ENCODE results near the gene COP1. TPM values are rescaled to one million over a fixed set of nuclear protein-coding genes. Genes with fewer than 3 reads are reported as not detected.

COP1 gene
- total and polyA plus RNA-seq, 10 of the 15 experiments (the other 5 are each of a cell fraction or from before 2014, with no cell fraction given) = 17.7 to 49.9 (median 38.7) TPM

DNA sequence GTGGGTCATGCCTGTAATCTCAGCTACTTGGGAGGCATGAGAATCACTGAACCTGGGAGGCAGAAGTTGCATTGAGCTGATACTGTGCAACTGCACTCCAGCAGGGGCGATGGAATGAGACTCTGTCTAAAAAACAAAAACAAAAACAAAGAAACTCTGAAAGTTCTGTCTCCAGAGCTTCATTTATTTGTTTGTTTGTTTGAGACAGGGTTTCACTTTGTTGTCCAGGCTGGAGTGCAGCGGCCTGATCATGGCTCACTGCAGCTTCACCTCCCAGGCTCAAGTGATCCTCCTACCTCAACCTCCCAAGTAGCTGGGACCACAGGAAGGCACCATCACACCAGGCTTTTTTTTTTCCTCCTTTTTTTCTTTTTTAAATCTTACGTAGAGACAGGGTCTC, 271.9 kb downstream of the COP1 start:
- ChIA-PET CTCF (interaction anchor here (0.7 kb wide), 1 partner anchor 607 kb away, joined by 5 read pairs; no protein-coding TSS in a partner anchor), SMC1A (ENCODE audit: uncharacterized antibody, unreplicated experiment) (interaction anchor here (1.4 kb wide), 1 partner anchor 10 kb away, joined by 3 read pairs; no protein-coding TSS in a partner anchor), RAD21 (ENCODE audit: unreplicated experiment) (no interaction called here), POLR2A (no interaction called here)
- H3K9ac ChIP-seq (ENCODE audit: control insufficient read depth, insufficient read depth, low read length) = no peak overlapping the region
- H4K20me1 ChIP-seq (ENCODE audit: control insufficient read depth, insufficient read depth) = no peaks in the 10 kb centered on the region
- no peak overlapping the region for H3K4me3 ChIP-seq
- no peak for DNase-seq (ENCODE audit: low read depth, low spot score)
- no peak overlapping the region for H3K4me2 ChIP-seq (ENCODE audit: control insufficient read depth, insufficient read depth)
- H3K27ac ChIP-seq (ENCODE audit: control insufficient read depth, insufficient read depth) = no peak overlapping the region
- no peak overlapping the region for H2AFZ ChIP-seq (ENCODE audit: control insufficient read depth, low read depth, low read length)
- no peaks in the 10 kb centered on the region; a peak in 1 of 4 replicates for H3K36me3 ChIP-seq (ENCODE audit: control insufficient read depth in 2 of 2, insufficient read depth in 2 of 2, low read length in 1 of 2)
- no peaks in the 10 kb centered on the region for H3K79me2 ChIP-seq (ENCODE audit: control insufficient read depth, insufficient read depth, low read length)
- WGBS (ENCODE audit: insufficient coverage, insufficient replicate concordance, low lambda C conversion rate, missing lambda C conversion rate) = 97% methylated on average over 3 of the region's 3 CpGs
- BruUV-seq (replicated peaks) = no TSS peak
- in situ Hi-C loops (cut with MboI) = no loop called here
- ATAC-seq = no peak
- intact Hi-C loops (cut with micrococcal nuclease; ENCODE audit: unreplicated experiment) = no loop called here
- no peaks in the 10 kb centered on the region for H3K27me3 ChIP-seq (replicated peaks in 1 of 2; ENCODE audit: control insufficient read depth in 2 of 2, insufficient read depth in 2 of 2, low read length in 1 of 2)
- no peaks in the 10 kb centered on the region for H3K4me1 ChIP-seq (ENCODE audit: control insufficient read depth, insufficient read depth, low read length)
- FAIRE-seq = no peak
- H3K9me3 ChIP-seq (replicated peaks; ENCODE audit: control insufficient read depth, insufficient read depth, low read length) = no peaks in the 10 kb centered on the region
- no peak for TF ChIP-seq POLR2A (IDR thresholded peaks at IDR 0.05; ENCODE audit: low read depth, low read length)
- no peak for TF ChIP-seq RELB (IDR thresholded peaks at IDR 0.05; ENCODE audit: low read depth)
- TF ChIP-seq ZZZ3 (IDR thresholded peaks at IDR 0.05; ENCODE audit: control insufficient read depth, insufficient read length, low read depth) = no peak
- TF ChIP-seq TARDBP (IDR thresholded peaks at IDR 0.05; ENCODE audit: borderline replicate concordance) = no peak
- no peak for TF ChIP-seq SPI1 (IDR thresholded peaks at IDR 0.05; ENCODE audit: borderline replicate concordance, insufficient read depth, low read depth, low read length)
- no peak for TF ChIP-seq PKNOX1 (IDR thresholded peaks at IDR 0.05)
- TF ChIP-seq HDAC2 (IDR thresholded peaks at IDR 0.05) = no peak
- TF ChIP-seq YY1 (IDR thresholded peaks at IDR 0.05; ENCODE audit: low read depth, low read length) = no peak
- no peak for TF ChIP-seq BACH1 (IDR thresholded peaks at IDR 0.05; ENCODE audit: borderline replicate concordance)
- TF ChIP-seq NFYA (IDR thresholded peaks at IDR 0.05; ENCODE audit: borderline replicate concordance, low read depth, low read length) = no peak
- no peak for TF ChIP-seq ZNF622 (IDR thresholded peaks at IDR 0.05)
- TF ChIP-seq IKZF2 (IDR thresholded peaks at IDR 0.05) = no peak
- no peak for TF ChIP-seq HDAC6 (IDR thresholded peaks at IDR 0.05; ENCODE audit: unreplicated experiment)
- no peak for TF ChIP-seq ETV6 (conservative IDR thresholded peaks at IDR 0.05 in 1 of 2, IDR thresholded peaks at IDR 0.05 in 1 of 2; ENCODE audit: borderline replicate concordance in 1 of 2, low read depth in 1 of 2)
- TF ChIP-seq RAD51 (IDR thresholded peaks at IDR 0.05) = no peak
- TF ChIP-seq SIN3A (IDR thresholded peaks at IDR 0.05; ENCODE audit: low read depth, low read length) = no peak
- TF ChIP-seq MTA3 (IDR thresholded peaks at IDR 0.05; ENCODE audit: borderline replicate concordance, low read length) = no peak
- TF ChIP-seq, protein P1, sequence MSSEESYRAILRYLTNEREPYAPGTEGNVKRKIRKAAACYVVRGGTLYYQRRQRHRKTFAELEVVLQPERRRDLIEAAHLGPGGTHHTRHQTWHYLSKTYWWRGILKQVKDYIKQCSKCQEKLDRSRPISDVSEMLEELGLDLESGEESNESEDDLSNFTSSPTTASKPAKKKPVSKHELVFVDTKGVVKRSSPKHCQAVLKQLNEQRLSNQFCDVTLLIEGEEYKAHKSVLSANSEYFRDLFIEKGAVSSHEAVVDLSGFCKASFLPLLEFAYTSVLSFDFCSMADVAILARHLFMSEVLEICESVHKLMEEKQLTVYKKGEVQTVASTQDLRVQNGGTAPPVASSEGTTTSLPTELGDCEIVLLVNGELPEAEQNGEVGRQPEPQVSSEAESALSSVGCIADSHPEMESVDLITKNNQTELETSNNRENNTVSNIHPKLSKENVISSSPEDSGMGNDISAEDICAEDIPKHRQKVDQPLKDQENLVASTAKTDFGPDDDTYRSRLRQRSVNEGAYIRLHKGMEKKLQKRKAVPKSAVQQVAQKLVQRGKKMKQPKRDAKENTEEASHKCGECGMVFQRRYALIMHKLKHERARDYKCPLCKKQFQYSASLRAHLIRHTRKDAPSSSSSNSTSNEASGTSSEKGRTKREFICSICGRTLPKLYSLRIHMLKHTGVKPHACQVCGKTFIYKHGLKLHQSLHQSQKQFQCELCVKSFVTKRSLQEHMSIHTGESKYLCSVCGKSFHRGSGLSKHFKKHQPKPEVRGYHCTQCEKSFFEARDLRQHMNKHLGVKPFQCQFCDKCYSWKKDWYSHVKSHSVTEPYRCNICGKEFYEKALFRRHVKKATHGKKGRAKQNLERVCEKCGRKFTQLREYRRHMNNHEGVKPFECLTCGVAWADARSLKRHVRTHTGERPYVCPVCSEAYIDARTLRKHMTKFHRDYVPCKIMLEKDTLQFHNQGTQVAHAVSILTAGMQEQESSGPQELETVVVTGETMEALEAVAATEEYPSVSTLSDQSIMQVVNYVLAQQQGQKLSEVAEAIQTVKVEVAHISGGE (CRISPR knock-in tag; IDR thresholded peaks at IDR 0.05) = no peak
